Left colon (tissue), 2 donors: ENCODE results near the gene CMBL. TPM values are rescaled to one million over a fixed set of nuclear protein-coding genes. Genes with fewer than 3 reads are reported as not detected.
"Not testable (repeated sequence)": the region's sequence is repeated elsewhere in the genome, so short reads cannot be mapped to it uniquely, and the experiment has no call there.

Experiments used
- ATAC-seq: fragments of 200-7000 bp; cut with Tn5 transposase; one replicate; pipeline ENCODE4 v1.9.1; 2020; ENCODE audit warnings: mild to moderate bottlenecking, moderate library complexity
- DNase-seq, 2 donors: peaks; one replicate each; pipeline ENCODE4 v3.0.0-alpha.2; 2020
- intact Hi-C, 2 donors: fragments of 100-400 bp; cut with DNase I in 1 of 2; cut with micrococcal nuclease in 1 of 2; formaldehyde crosslinking; loops; one replicate each; pipeline versions ENCODE4 v1.11.2 to v1.14.0; 2022; cut with DNase I, micrococcal nuclease
- long read RNA-seq: library from polyadenylated mRNA; unstranded; transcript quantifications from one replicate; pipeline ENCODE4 v2.0.0, GENCODE V29; 2021
- total RNA-seq, 2 donors: library from RNA; stranded (reverse); fragmentation: NEBNext Ultra II Directional; extraction: Animal tissue kit (Norgen Biotek cat#: 25700); gene quantifications; one replicate each; pipeline ENCODE4 v1.2.1, GENCODE V29; 2021
- donor health status: DM: no; HTN: no; CAD: no.
- donor health status: DM: yes; HTN: yes; CAD: no.

CMBL gene
- 100 to 1,000 TPM; 172 to 182 TPM for total RNA-seq
- long read RNA-seq, transcript CMBL-201 (6 exons, 2,335 nt): major isoform, 74 of 113 reads
- long read RNA-seq, partial matches to known transcripts: 14 of 113 reads
- long read RNA-seq, other reads (novel, unspliced or antisense): 24 of 113 reads

GRCh38 chr5:10307206-10308148 is at the start of gene CMBL:
Gene CMBL, minus strand, starts transcription at chr5:10307902. Its CDS starts 17,140 bp downstream, at chr5:10290762.
- ATAC-seq (peak; percentile 71), DNase-seq (peak; percentile 74 to 82)
- intact Hi-C loops: no loop called here

- ATAC-seq: no peak
- intact Hi-C loops: no loop called here
- DNase-seq: no peak
Observed at GRCh38 chr5:10355071-10355889, 47.6 kb upstream of the CMBL start.

DNA sequence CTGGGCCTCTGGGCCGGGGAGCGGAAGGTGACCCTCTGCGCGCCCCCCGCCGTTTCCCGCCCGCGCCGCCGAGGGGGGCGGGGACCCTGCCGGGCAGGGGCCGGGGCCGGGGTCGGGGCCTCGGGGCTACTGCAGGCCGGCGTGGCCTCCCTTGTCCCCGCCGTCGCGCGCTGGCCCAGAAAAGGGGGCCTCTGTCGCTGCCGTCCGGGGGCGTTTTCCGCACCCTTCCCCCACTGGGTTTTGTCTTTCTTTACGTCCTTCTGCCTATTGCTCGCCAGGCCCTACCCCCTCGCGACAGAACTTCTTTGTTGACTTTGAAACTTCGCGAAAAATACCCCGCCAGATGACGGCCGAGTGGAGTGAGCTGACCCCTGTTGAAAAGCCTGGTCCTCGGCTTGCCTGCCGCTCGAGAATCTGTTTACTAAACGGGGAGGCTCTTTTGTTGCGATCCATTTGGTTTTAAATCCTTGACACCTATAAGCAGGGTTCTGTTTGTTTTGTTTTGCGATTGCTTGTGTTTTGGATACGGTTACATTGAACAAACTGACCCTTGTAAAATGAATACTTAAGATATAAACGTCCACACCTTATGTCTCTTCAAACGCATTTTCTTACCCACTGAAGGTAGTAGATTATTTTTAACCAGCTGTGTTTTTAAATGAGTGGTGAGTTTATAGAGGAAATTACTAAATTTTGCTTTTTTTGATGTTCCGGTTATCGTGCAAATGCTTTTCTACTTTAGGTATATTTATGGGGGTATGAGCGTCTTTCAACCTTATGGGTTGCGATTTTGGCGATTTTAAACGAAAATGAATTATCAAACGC is 46.6 kb upstream of the CMBL start:
- ATAC-seq (peak; percentile 3), DNase-seq (peak in 1 of 2 donors; percentile 63)
- intact Hi-C loops: no loop called here

- intact Hi-C loops: no loop called here
- DNase-seq (peak; percentile 96 to 99), ATAC-seq (peak; percentile 89)
Observed at GRCh38 chr5:10353241-10354047, 45.7 kb upstream of the CMBL start, which contains the start of gene MARCHF6. Gene MARCHF6, plus strand, starts transcription at chr5:10353695. Its CDS starts 204 bp downstream, at chr5:10353899.

- ATAC-seq (peak; percentile 8), DNase-seq (no peak)
- intact Hi-C loops: no loop called here
Observed at GRCh38 chr5:10352430-10353240, 44.9 kb upstream of the CMBL start.

DNA sequence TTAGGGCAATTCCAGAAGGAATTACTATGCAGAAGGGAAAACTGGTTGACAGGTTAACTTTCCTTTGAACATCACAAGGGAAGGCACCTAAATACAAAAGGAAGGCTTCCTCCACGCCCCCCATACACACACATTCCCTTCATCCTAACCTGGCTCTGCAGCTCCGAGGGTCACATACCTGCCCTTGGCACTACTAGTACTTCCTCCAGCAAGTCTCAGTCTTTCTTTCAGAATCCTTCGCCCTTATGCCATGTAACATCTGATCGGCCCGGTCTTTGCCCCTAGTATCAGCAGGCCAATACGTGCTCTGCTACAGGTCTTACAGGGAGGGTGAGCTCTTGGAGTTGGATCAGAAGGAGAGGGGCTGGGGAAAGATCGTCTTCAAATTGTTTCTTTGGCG is 44.2 kb upstream of the CMBL start:
- intact Hi-C loops: no loop called here
- ATAC-seq: no peak
- no peak for DNase-seq

DNA sequence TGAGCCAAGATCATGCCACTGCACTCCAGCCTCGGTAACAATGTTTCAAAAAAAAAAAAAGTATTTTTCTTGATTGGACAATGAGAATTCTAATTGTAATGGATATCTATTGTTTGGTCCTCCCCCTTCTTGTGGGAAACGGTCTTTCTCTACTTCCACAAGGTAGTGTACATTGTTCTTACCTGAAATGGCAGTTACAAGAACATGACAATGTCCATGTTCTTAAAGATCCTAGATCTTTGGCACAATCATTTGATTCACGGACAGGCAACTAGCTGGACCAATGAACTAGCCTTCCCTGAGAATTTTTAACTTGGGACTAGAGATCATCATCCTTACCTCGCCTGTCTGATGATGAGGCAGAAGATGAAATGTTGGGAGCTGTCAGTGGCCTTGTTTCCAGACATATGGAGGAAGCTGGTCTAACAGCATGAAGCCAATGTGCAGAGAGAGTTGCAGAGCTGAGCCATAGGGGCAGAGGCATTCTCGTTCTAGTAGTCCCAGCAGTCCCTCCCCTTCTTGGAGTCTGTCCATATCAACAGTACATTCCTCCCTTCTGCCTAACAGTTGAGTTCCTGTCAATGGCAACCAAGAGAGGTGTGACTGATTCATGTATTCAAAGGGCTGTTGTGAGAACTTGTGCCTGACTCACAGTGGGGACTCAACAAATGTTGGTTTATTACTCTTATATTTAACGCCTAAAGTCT is 43.6 kb upstream of the CMBL start:
- intact Hi-C loops: no loop called here
- ATAC-seq (no peak), DNase-seq (no peak)

GRCh38 chr5:10348258-10348657 is 40.6 kb upstream of the CMBL start:
- intact Hi-C loops: no loop called here
- ATAC-seq: no peak
- DNase-seq: no peak

GRCh38 chr5:10344461-10345106 is 36.9 kb upstream of the CMBL start:
- intact Hi-C loops, ATAC-seq, DNase-seq: not testable (repeated sequence)

DNA sequence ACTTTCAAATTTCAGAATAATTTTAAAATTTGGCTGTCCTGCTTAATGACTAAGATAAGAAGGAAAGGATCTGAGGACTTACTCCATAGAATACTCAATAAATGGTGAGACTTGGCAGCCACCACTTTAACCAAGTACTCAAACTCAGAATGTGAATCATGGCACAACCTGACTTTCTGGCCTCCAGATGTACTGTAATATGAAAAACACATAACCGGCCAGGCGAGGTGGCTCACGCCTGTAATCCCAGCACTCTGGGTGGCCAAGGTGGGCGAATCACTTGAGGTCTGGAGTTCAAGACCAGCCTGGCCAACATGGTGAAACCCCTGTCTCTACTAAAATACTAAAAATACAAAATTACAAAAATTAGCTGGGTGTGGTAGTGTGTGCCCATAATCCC is 35.8 kb upstream of the CMBL start:
- DNase-seq (no peak), ATAC-seq (no peak)
- intact Hi-C loops: no loop called here

GRCh38 chr5:10339958-10340357 is 32.3 kb upstream of the CMBL start:
- intact Hi-C loops: no loop called here
- ATAC-seq (no peak), DNase-seq (no peak)

GRCh38 chr5:10339058-10339811 is 31.5 kb upstream of the CMBL start:
- intact Hi-C loops: no loop called here
- ATAC-seq (no peak), DNase-seq (no peak)

DNA sequence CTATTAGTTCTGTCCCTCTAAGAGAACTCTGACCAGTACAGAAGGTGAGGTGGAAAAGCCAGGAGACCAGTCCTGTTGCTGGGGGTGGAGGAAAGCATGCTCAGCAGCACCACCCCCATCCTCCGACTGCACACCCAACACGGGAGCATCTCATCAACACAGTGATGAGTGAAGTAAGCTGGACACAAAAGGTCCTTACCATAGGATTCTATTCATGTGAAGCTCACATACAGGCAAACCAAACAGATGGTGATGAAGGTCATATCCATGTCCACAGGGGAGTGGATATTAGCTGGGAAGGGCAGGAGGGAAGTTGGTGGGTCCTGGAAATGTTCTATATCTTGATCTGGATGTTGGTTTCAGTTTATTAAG is 31.0 kb upstream of the CMBL start:
- intact Hi-C loops: no loop called here
- no peak for DNase-seq
- ATAC-seq: no peak

- intact Hi-C loops: no loop called here
- ATAC-seq (no peak), DNase-seq (no peak)
Observed at GRCh38 chr5:10337986-10338385, 30.3 kb upstream of the CMBL start.

- intact Hi-C loops: no loop called here
- DNase-seq: no peak
- ATAC-seq: no peak
Observed at GRCh38 chr5:10337107-10337506, 29.4 kb upstream of the CMBL start.
